Fibroblast of skin of abdomen (primary cell): ENCODE measurements around the gene ZSWIM1. TPM values are rescaled to one million over a fixed set of nuclear protein-coding genes. Genes with fewer than 3 reads are reported as not detected.

ENCODE experiments used
- DNase-seq: peaks from one replicate; pipeline ENCODE4 v3.0.0-alpha.2; 2013
- polyA plus RNA-seq, 2 experiments: library from polyadenylated mRNA; unstranded; fragments of 120-200 nt; gene quantifications; one replicate each; pipeline ENCODE4 v1.2.1, GENCODE V29; 2013; ENCODE audit not compliant: insufficient read length in 2 of 2

Gene ZSWIM1
- polyA plus RNA-seq (2013, experiment 1 of 2; ENCODE audit: insufficient read length) = 8.6 TPM
- 8.2 TPM for polyA plus RNA-seq (2013, experiment 2 of 2; ENCODE audit: insufficient read length)

GRCh38 chr20:45880988-45881788 is at the start of gene ZSWIM1:
Gene ZSWIM1 (plus strand): TSS chr20:45881227. CDS start chr20:45882593, 1,366 bp downstream.
- peak; percentile 99 for DNase-seq

- DNase-seq = no peak
These were observed 48.4 kb upstream of the ZSWIM1 start for GRCh38 chr20:45832619-45833018.

- peak; percentile 95 for DNase-seq
These were observed 47.8 kb upstream of the ZSWIM1 start, which contains the start of gene SNX21 for GRCh38 chr20:45833030-45833882. Gene SNX21 (plus strand): TSS chr20:45833799. CDS start chr20:45833920, 121 bp downstream.

GRCh38 chr20:45833883-45834796 is 46.9 kb upstream of the ZSWIM1 start:
- peak; percentile 69 for DNase-seq

GRCh38 chr20:45834797-45835161 is 46.2 kb upstream of the ZSWIM1 start:
- DNase-seq = no peak

GRCh38 chr20:45835329-45835765 is 45.7 kb upstream of the ZSWIM1 start:
- DNase-seq = no peak

- DNase-seq = peak; percentile 31
These were observed 45.2 kb upstream of the ZSWIM1 start for GRCh38 chr20:45835825-45836224.

GRCh38 chr20:45836841-45837240 is 44.2 kb upstream of the ZSWIM1 start:
- DNase-seq = no peak

- DNase-seq = no peak
These were observed 40.3 kb upstream of the ZSWIM1 start for GRCh38 chr20:45840700-45841198.

GRCh38 chr20:45841407-45842129 is 39.5 kb upstream of the ZSWIM1 start:
- DNase-seq = no peak

GRCh38 chr20:45842169-45842812 is 38.7 kb upstream of the ZSWIM1 start:
- DNase-seq = no peak

- no peak for DNase-seq
These were observed 37.5 kb upstream of the ZSWIM1 start for GRCh38 chr20:45843506-45843905.

GRCh38 chr20:45845452-45845851 is 35.6 kb upstream of the ZSWIM1 start:
- no peak for DNase-seq

- no peak for DNase-seq
These were observed 32.6 kb upstream of the ZSWIM1 start for GRCh38 chr20:45848421-45848820.

- no peak for DNase-seq
These were observed 32.0 kb upstream of the ZSWIM1 start for GRCh38 chr20:45848969-45849582.

- no peak for DNase-seq
These were observed 30.8 kb upstream of the ZSWIM1 start for GRCh38 chr20:45850238-45850637.

- DNase-seq = no peak
These were observed 30.1 kb upstream of the ZSWIM1 start for GRCh38 chr20:45850926-45851325.

GRCh38 chr20:45851501-45851900 is 29.5 kb upstream of the ZSWIM1 start:
- DNase-seq = no peak

GRCh38 chr20:45852326-45852725 is 28.7 kb upstream of the ZSWIM1 start:
- DNase-seq = no peak

GRCh38 chr20:45853484-45853883 is 27.5 kb upstream of the ZSWIM1 start:
- no peak for DNase-seq
